ENCODE data around the gene ADAMTS8.

The ADAMTS8 gene

DNA sequence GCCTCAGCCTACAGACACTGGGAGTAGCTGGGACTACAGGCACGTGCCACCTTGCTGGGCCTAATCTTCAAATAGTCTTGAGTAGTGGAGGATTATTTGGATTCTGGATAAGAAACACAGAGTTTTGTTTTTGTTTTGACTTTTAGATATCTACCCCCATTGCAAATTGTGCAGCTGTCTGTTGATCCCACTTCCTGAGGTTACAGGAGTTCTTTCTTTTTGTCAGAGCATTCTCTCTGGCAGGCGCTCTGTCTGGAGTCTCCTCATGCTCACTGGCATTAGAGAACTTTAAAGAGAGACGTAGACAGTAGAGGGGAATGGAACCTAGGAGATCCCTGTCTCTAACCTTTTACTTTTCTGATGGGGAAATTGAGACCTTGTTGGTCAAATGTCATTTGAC lies 7.8 kb upstream of the ADAMTS8 start:
- no peak for DNase-seq

DNA sequence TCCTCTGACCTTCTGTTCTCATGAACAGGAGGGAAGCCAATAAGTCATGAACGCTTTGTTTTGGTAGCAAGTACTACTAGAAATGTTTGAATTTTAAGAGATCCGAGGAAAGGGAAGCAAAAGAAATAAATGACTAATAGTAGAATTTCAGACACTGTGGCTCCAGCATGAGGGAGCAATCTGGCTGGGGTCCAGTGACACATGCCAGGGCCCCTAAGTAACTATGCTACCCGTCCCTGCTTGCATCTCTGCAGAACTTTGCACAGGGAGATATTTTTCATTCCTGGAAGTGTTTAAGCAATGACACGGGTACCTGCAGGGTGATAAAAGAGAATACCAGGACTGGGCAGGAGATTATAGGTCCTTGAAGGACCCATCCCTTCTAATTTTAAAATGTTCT lies 7.3 kb upstream of the ADAMTS8 start:
- DNase-seq, result no peak

DNA sequence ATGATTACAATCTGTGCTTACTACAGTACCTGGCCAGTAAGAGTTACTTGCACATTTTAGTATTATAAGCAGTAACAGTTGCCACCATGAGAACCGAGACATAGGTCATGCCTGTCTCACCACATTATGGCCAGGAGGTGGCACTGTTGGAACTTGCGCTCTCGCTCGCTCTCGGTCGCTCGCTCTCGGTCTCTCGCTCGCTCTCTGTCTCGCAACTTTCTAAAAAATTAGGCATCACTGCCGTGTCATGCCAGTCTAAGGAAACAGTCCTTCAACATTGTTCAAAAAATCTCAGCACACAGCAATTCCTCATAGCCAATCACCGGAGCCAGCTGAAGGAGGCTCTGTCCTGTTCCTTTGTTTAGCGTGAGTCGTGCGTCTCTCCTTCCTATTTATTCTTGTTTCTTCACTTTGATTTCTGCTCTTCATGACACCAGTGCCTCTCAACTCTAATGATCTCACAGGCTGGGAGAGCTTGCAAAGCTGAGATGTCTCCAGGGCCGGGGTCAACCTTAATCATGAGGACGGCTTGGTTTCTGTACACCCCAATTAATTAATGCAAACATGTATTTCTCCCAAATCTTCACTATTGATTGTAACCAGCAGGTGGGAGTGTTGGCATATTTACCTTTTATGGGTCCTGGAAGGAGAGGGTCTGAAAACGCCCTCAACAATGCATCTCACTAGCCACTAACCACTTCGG lies 6.3 kb upstream of the ADAMTS8 start:
- peak; percentile 51 for DNase-seq

DNA sequence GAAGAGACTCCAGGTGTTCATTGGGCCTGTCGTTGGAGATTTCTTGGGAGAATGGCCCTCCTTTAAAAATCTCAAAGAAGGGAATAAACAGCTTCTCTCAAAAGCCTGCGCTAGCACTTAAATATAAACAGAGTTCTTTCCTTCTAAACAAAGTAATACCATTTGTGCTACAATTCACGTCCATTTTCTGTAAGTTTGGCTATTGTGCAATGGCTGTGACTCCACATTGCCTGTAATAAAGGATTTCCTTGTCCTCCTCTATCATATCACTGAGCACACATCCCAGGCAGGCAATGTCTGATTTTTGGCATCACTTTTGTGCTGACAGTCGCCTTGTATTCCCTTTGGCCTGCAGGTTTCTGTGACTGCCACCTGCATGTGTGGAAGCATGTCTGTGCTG lies 4.9 kb upstream of the ADAMTS8 start:
- no peak for DNase-seq

DNA sequence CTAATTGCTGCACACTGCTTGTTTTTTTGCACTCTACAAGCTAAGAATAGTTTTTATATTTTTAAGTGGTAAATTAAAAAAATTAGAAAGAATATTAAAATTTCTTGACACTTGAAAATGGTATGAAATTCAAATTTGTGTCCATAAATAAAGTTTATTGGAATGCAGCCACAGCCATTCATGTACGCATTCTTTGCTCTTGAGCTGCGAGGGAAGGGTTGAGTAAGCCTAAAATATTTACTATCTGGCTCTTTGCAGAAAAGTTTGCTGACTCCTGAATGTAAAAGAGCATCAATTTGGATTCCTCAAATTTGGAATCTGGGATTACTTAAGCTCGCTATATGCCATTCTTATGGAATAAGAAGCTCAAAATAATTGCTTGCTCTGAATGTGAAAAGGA lies 3.4 kb upstream of the ADAMTS8 start:
- no peak for DNase-seq

GRCh38 chr11:130431331-130431773 lies 2.9 kb upstream of the ADAMTS8 start:
- DNase-seq, result peak; percentile 17

DNA sequence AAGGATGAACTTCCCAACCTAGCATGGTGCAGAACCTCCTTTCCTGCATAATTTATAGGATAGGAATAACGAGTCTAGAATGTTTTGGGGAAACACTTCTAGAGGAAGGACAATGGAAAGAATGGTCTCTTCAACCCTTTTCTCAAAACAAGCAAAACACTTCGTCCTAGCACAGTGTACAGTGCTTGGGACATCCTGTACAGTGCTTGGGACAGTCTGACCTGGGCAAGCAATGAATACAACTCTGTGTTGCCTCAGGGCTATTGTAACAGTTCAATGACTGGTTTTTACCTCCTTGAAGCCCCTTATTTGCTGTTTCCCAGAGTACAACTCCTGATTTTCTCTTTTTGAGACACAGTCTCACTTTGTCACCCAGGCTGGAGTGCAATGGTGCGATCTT lies 1.6 kb upstream of the ADAMTS8 start:
- no peak for DNase-seq

- DNase-seq, result no peak
These were observed 792 bp upstream of the ADAMTS8 start for GRCh38 chr11:130429120-130429681.

DNA sequence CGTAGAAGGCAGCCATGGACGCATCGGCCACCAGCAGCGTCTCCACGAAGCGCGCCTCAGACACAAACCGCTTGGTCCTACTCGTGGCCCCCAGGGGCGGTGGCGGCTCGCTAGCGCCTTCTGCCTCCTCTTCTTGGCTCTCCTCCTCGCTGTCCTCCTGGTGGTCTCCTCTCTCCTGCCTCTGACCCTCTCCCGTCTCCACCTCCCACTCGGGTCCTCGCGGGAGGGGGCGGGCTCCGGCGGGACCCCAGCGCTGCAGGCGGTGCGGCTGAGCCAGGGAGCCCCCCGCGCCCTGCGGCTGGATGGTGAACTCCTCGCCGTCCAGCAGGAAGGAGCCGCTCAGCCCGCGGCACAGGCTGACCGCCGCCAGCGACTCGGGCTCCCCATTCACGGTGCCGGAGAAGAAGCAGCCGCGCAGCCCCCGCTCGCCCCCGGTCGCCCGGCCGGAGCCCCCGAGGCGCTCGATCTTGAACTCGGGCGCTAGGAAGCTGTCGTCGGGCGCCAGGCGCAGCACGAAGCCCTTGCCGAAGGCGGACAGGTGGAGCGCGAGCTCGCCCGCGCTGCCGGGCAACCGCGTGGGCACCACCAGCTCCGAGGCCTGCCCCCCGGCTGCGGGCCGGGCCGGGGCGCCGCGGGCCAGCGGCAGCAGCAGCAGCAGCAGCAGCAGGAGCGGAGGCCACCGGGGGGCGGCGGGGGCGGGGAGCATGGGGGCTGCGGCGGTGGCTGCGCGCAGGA lies 661 bp downstream of the ADAMTS8 start:
- DNase-seq, result no peak

- DNase-seq, result no peak
These were observed 1.5 kb downstream of the ADAMTS8 start for GRCh38 chr11:130426837-130427341.

DNA sequence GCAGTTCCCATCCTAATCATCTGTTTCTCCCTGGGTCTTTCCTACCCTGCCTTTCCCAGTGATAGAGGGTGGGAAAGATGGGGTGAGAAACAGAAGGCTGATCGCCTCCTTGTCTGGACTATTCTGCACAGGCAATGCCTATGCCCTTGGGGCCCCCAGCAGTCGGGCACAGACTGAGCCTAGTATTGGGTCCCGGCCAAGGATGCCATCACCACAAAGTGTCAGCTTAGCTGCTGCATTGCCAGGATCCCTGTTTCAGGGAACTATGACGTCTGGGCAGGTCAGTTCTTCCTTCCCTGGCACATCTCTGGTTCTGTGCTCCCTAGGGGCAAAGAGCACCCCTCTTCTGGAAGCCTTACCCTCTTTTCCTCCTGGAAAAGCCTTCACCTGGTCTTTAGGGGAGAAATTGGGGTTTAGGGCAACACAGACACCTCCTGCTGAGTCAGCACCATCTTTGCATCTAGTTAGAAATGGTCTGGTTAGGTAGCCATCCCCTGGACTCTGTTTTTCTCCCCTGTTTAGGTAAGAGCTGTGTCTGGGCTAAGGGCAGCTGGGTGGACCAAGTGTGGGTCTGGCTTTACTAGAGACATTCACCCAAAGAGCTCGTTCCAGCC lies 2.1 kb downstream of the ADAMTS8 start:
- no peak for DNase-seq

DNA sequence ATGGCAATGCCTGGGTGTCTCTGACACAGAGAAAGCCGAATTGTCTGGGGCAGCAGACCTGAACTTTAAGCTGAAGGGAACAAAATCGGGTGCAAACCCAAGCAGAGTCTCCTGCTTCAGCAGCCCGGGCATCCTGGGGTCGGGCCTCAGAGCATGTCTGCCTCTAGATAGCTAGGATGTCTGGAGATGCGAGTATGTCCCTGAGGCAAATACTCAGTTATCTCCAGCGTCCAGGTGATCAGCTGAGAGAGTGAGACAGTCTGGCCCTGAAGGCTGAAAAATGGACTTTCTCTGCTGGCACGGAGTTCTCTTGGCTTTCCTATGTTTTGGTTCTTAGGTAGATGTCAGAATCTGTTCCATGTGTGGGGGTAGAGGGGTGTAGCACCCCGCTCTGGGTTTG lies 3.3 kb downstream of the ADAMTS8 start:
- DNase-seq, result no peak

- no peak for DNase-seq
These were observed 3.7 kb downstream of the ADAMTS8 start for GRCh38 chr11:130424613-130425140.

DNA sequence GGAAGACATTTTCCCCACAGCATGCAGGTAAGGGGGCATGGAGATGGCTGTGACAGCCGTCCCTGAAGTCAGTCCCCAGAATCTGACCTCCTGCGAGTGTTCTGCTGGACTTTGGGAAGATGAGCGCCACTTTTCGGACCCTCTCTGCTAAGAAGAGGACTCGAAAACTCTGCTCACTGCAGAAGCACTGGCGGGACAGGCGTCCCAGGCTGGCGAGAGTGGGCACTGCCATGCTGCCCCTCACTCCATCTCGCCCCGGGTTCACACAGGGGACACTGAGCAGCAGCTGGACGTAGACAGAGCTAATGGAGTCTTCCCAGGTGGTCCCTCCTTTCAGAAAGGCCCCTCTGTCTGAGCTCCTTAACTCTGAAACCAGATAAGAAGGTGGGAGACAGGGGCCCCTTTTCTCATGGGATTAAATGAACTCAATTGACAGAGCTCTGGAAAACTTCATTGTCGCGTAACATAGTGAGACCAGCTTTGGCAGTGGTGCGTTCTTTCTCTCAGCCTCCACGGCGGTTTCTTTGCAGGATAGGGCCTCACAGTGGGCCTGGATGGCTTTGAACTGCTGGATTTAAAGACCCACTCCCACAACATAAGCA lies 4.8 kb downstream of the ADAMTS8 start:
- DNase-seq, result no peak

DNA sequence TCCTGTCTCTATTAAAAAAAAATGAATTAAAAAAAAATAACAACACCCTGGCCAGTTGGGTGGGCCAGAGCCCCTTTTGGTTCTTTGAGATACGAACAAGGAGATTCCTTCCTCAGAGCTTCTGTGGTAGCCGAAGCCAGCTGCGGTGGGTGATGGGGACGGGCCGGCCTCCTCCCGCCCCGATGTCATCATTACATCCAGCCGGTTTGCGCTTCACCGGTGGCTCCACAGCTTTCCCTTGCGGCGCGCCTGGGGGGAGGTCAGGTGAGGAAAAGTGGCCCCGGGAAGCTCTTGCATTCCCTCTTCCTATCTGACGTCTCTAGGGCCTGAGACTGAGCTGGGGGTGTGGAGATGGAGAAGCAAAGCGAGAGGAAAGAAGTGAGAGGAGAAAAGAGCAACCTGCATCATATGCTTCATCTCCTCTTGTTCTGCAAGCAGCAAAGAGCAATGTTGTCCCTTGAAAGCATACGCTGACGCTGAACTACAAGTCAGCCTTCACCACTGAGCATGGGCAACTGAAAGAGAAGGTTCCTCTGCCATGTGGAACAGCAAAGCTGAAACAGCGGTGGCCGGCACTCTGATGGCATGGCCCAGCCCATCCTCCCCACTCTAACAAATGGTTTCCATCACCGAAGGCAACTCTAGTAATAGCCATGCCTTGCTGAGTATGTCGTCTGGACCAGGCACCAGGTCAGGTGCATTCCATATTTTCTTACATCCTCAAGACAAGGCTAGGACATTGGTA lies 6.0 kb downstream of the ADAMTS8 start:
- no peak for DNase-seq

DNA sequence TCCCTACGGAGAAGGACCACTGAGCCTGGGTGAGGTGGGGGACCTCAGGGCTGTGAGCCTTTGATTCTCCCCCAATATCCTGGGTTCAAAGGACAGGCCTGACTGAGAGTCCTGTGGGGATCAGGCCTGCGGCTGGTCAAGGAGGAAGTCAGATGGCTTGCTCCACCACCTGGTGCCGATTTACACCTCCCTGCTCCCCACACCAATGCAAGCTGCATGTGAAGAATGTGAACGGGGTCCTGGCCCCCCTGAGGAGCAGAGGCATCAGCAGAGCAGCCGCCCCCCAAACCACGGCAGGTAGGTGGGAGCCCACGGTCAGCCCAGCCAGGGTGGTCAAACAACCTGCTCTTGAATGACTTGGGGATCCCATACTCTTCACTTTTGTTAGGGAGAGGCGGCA lies 6.7 kb downstream of the ADAMTS8 start:
- no peak for DNase-seq

DNA sequence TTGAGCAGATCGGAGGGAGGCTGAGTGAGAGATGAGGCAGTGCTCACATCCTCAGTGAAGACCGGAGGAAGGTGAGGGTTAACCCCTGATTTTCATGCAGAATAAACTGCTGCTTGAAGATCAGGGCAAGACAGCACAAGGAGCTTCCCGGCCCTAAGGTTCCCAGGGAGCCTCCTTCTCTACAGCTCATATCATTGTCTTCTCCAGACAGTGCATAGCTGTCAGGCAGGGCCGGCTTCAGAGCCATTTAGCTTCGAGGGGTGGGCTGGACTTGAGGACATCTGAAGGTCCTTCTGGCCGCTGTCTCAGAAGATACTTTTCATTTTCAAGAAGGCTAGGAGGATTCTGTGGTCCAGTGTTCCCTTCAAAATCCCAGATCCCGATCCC lies 7.2 kb downstream of the ADAMTS8 start:
- DNase-seq, result no peak

- DNase-seq, result no peak
These were observed 7.8 kb downstream of the ADAMTS8 start for GRCh38 chr11:130420478-130421198.

DNA sequence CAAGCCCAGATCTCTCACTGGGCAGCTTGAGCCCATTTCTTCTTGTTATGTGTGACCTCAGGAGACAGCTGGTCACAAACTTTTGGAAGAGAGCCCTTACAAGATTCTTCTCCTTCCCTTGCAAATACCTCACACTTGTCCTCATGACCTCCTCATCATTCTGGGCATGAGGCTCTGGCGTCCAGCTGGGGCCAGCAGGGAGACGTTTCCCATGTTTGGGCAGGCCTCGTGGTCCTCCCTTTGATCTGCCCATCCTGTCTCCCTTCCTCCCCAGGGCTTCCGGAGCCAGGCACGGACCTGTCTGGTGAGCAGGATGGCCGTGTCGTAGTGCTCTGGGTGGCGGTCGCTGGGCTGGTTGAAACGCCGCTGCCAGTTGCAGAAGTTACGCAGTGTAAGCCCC lies 9.7 kb downstream of the ADAMTS8 start:
- DNase-seq, result no peak

- DNase-seq, result no peak
These were observed 10.2 kb downstream of the ADAMTS8 start for GRCh38 chr11:130418210-130418609.

DNA sequence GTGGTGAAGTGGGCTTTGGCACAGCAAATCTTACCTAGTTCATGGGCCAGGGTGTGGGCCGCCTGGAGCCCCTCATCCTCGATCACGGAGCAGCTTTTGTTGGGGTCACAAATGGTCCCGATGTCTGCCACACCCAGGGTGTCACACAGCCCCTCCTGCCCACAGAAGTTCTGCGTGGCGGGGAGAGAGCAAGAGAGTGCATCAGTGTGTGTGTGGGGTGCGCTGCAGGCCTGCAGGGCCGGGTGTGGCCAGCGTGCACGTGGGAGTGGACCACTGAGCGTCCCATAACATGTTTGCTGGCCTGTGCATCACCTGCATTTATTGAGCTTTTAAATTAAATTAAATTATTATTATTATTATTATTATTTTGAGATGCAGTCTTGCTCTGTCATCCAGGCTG lies 11.5 kb downstream of the ADAMTS8 start:
- no peak for DNase-seq

DNA sequence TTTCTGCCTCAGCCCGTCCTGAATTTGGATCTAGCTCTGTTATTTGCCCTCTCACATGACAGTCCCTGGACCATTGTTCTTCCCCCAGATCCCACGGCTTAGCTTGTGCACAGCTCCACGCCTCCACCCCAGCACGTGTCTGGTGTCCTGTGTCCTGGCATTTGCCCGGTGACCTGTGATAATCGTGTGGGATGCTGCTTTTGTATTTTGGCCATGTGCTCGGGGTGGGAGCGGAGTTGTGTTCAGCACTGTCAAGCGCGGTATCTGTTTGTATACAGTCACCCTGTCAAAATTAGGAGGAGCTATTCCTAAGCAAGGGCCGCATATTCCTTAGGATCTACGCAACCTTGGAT lies 11.9 kb downstream of the ADAMTS8 start:
- DNase-seq, result no peak

Data from T1000 (cell line).